ENCODE data around the gene LOXL1. TPM values are rescaled to one million over a fixed set of nuclear protein-coding genes. Genes with fewer than 3 reads are reported as not detected.

The LOXL1 gene
- polyA plus RNA-seq, 1 donor, result 8.5 TPM

GRCh38 chr15:73923488-73924164 lies 2.6 kb upstream of the LOXL1 start:
- Histone ChIP-seq H3K27me3 (ENCODE audit: control insufficient read depth, insufficient read depth, low read length) (no peaks in the 10 kb centered on the region), H3K36me3 (ENCODE audit: control insufficient read depth, insufficient read depth, low read length) (no peaks in the 10 kb centered on the region), H3K9me3 (ENCODE audit: control insufficient read depth, low read depth, low read length) (no peaks in the 10 kb centered on the region), H3K27ac (ENCODE audit: low read length) (no peak overlapping the region), H3K4me1 (ENCODE audit: control insufficient read depth, insufficient read depth, low read length) (peaks cover 12% of the 10 kb centered on the region), H3K4me3 (ENCODE audit: low read length) (no peak overlapping the region)
- DNase-seq, result no peak
- no CpG with 5 or more reads among the region's 6 CpGs for WGBS (ENCODE audit: insufficient coverage, low lambda C conversion rate)

GRCh38 chr15:73924171-73924921 lies 1.9 kb upstream of the LOXL1 start:
- no peak for DNase-seq
- no CpG with 5 or more reads among the region's 12 CpGs for WGBS (ENCODE audit: insufficient coverage, low lambda C conversion rate)
- no peak overlapping the region for H3K27ac ChIP-seq (ENCODE audit: low read length)
- no peaks in the 10 kb centered on the region for H3K36me3 ChIP-seq (ENCODE audit: control insufficient read depth, insufficient read depth, low read length)
- H3K4me1 ChIP-seq (ENCODE audit: control insufficient read depth, insufficient read depth, low read length), result peaks cover 12% of the 10 kb centered on the region
- no peak overlapping the region for H3K4me3 ChIP-seq (ENCODE audit: low read length)
- H3K27me3 ChIP-seq (ENCODE audit: control insufficient read depth, insufficient read depth, low read length), result peaks cover 2% of the 10 kb centered on the region
- H3K9me3 ChIP-seq (ENCODE audit: control insufficient read depth, low read depth, low read length), result no peaks in the 10 kb centered on the region

GRCh38 chr15:73925848-73926218 lies 429 bp upstream of the LOXL1 start:
- Histone ChIP-seq H3K4me1 (ENCODE audit: control insufficient read depth, insufficient read depth, low read length) (peaks cover 12% of the 10 kb centered on the region), H3K9me3 (ENCODE audit: control insufficient read depth, low read depth, low read length) (no peaks in the 10 kb centered on the region), H3K27me3 (ENCODE audit: control insufficient read depth, insufficient read depth, low read length) (peaks cover 5% of the 10 kb centered on the region), H3K27ac (ENCODE audit: low read length) (no peak overlapping the region), H3K4me3 (ENCODE audit: low read length) (no peak overlapping the region), H3K36me3 (ENCODE audit: control insufficient read depth, insufficient read depth, low read length) (no peaks in the 10 kb centered on the region)
- no peak for DNase-seq
- WGBS (ENCODE audit: insufficient coverage, low lambda C conversion rate), result no CpG with 5 or more reads among the region's 8 CpGs

GRCh38 chr15:73927003-73927475 lies 777 bp downstream of the LOXL1 start:
- Histone ChIP-seq H3K27me3 (ENCODE audit: control insufficient read depth, insufficient read depth, low read length) (peaks cover 5% of the 10 kb centered on the region), H3K36me3 (ENCODE audit: control insufficient read depth, insufficient read depth, low read length) (no peaks in the 10 kb centered on the region), H3K9me3 (ENCODE audit: control insufficient read depth, low read depth, low read length) (no peaks in the 10 kb centered on the region), H3K4me1 (ENCODE audit: control insufficient read depth, insufficient read depth, low read length) (peaks cover 12% of the 10 kb centered on the region), H3K27ac (ENCODE audit: low read length) (peak overlapping the region; percentile 67), H3K4me3 (ENCODE audit: low read length) (peak overlapping the region; percentile 26)
- peak in 1 of 2 donors; percentile 71 for DNase-seq
- no CpG with 5 or more reads among the region's 65 CpGs for WGBS (ENCODE audit: insufficient coverage, low lambda C conversion rate)

GRCh38 chr15:73927476-73928240 lies 1.4 kb downstream of the LOXL1 start:
- peaks cover 5% of the 10 kb centered on the region for H3K27me3 ChIP-seq (ENCODE audit: control insufficient read depth, insufficient read depth, low read length)
- no peak overlapping the region for H3K27ac ChIP-seq (ENCODE audit: low read length)
- DNase-seq, result peak; percentile 34 to 79
- no CpG with 5 or more reads among the region's 78 CpGs for WGBS (ENCODE audit: insufficient coverage, low lambda C conversion rate)
- no peaks in the 10 kb centered on the region for H3K9me3 ChIP-seq (ENCODE audit: control insufficient read depth, low read depth, low read length)
- H3K4me3 ChIP-seq (ENCODE audit: low read length), result peak overlapping the region; percentile 28
- no peaks in the 10 kb centered on the region for H3K36me3 ChIP-seq (ENCODE audit: control insufficient read depth, insufficient read depth, low read length)
- H3K4me1 ChIP-seq (ENCODE audit: control insufficient read depth, insufficient read depth, low read length), result peaks cover 12% of the 10 kb centered on the region

GRCh38 chr15:73928241-73928579 lies 1.9 kb downstream of the LOXL1 start:
- H3K9me3 ChIP-seq (ENCODE audit: control insufficient read depth, low read depth, low read length), result no peaks in the 10 kb centered on the region
- peaks cover 5% of the 10 kb centered on the region for H3K27me3 ChIP-seq (ENCODE audit: control insufficient read depth, insufficient read depth, low read length)
- DNase-seq, result no peak
- WGBS (ENCODE audit: insufficient coverage, low lambda C conversion rate), result no CpG with 5 or more reads among the region's 3 CpGs
- H3K27ac ChIP-seq (ENCODE audit: low read length), result no peak overlapping the region
- H3K4me1 ChIP-seq (ENCODE audit: control insufficient read depth, insufficient read depth, low read length), result peaks cover 12% of the 10 kb centered on the region
- H3K4me3 ChIP-seq (ENCODE audit: low read length), result no peak overlapping the region
- no peaks in the 10 kb centered on the region for H3K36me3 ChIP-seq (ENCODE audit: control insufficient read depth, insufficient read depth, low read length)

- H3K36me3 ChIP-seq (ENCODE audit: control insufficient read depth, insufficient read depth, low read length), result no peaks in the 10 kb centered on the region
- H3K9me3 ChIP-seq (ENCODE audit: control insufficient read depth, low read depth, low read length), result no peaks in the 10 kb centered on the region
- peaks cover 8% of the 10 kb centered on the region for H3K4me1 ChIP-seq (ENCODE audit: control insufficient read depth, insufficient read depth, low read length)
- H3K4me3 ChIP-seq (ENCODE audit: low read length), result no peak overlapping the region
- WGBS (ENCODE audit: insufficient coverage, low lambda C conversion rate), result 80% methylated on average over 2 of the region's 5 CpGs
- H3K27ac ChIP-seq (ENCODE audit: low read length), result no peak overlapping the region
- H3K27me3 ChIP-seq (ENCODE audit: control insufficient read depth, insufficient read depth, low read length), result peaks cover 5% of the 10 kb centered on the region
- DNase-seq, result no peak
Observed at GRCh38 chr15:73928971-73929627, 2.8 kb downstream of the LOXL1 start.

GRCh38 chr15:73930371-73930770 lies 4.1 kb downstream of the LOXL1 start:
- no peaks in the 10 kb centered on the region for H3K36me3 ChIP-seq (ENCODE audit: control insufficient read depth, insufficient read depth, low read length)
- no peaks in the 10 kb centered on the region for H3K9me3 ChIP-seq (ENCODE audit: control insufficient read depth, low read depth, low read length)
- no peak for DNase-seq
- no peak overlapping the region for H3K4me3 ChIP-seq (ENCODE audit: low read length)
- peaks cover 5% of the 10 kb centered on the region for H3K27me3 ChIP-seq (ENCODE audit: control insufficient read depth, insufficient read depth, low read length)
- no peak overlapping the region for H3K27ac ChIP-seq (ENCODE audit: low read length)
- H3K4me1 ChIP-seq (ENCODE audit: control insufficient read depth, insufficient read depth, low read length), result peaks cover 8% of the 10 kb centered on the region
- whole genome bisulfite sequencing (ENCODE audit: insufficient coverage, low lambda C conversion rate), result no CpG with 5 or more reads among the region's 8 CpGs

GRCh38 chr15:73930790-73931281 lies 4.6 kb downstream of the LOXL1 start:
- Histone ChIP-seq H3K36me3 (ENCODE audit: control insufficient read depth, insufficient read depth, low read length) (no peaks in the 10 kb centered on the region), H3K4me3 (ENCODE audit: low read length) (no peak overlapping the region), H3K9me3 (ENCODE audit: control insufficient read depth, low read depth, low read length) (no peaks in the 10 kb centered on the region), H3K27ac (ENCODE audit: low read length) (no peak overlapping the region), H3K27me3 (ENCODE audit: control insufficient read depth, insufficient read depth, low read length) (peaks cover 5% of the 10 kb centered on the region), H3K4me1 (ENCODE audit: control insufficient read depth, insufficient read depth, low read length) (peaks cover 8% of the 10 kb centered on the region)
- DNase-seq, result no peak
- WGBS (ENCODE audit: insufficient coverage, low lambda C conversion rate), result no CpG with 5 or more reads among the region's 7 CpGs

- no peak for DNase-seq
- Histone ChIP-seq H3K9me3 (ENCODE audit: control insufficient read depth, low read depth, low read length) (no peaks in the 10 kb centered on the region), H3K27me3 (ENCODE audit: control insufficient read depth, insufficient read depth, low read length) (peaks cover 5% of the 10 kb centered on the region), H3K36me3 (ENCODE audit: control insufficient read depth, insufficient read depth, low read length) (no peaks in the 10 kb centered on the region), H3K4me3 (ENCODE audit: low read length) (no peak overlapping the region), H3K4me1 (ENCODE audit: control insufficient read depth, insufficient read depth, low read length) (peaks cover 7% of the 10 kb centered on the region), H3K27ac (ENCODE audit: low read length) (no peak overlapping the region)
- no CpG with 5 or more reads among the region's 2 CpGs for WGBS (ENCODE audit: insufficient coverage, low lambda C conversion rate)
Observed at GRCh38 chr15:73931441-73931840, 5.2 kb downstream of the LOXL1 start.

Data from large intestine (tissue), 3 donors.